ENCODE data around the gene LGALS7.
"Not testable (repeated sequence)": the region's sequence is repeated elsewhere in the genome, so short reads cannot be mapped to it uniquely, and the experiment has no call there.

DNA sequence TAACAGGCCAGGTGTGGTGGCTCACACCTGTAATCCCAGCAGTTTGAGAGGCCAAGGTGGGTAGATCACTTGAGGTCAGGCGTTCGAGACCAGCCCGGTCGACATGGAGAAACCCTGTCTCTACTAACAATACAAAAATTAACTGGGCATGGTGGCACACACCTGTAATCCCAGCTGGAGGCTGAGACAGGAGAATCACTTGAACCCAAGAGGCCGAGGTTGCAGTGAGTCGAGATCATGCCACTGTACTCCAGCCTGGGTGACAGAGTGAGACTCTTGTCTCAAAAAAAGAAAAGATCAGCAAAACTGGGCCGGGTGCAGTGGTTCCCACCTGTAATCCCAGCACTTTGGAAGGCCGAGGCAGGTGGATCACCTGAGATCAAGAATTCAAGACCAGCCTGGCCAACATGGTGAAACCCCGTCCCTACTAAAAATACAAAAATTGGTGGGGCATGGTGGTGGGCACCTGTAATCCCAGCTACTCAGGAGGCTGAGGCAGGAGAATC is 11.4 kb downstream of the LGALS7 start:
- not testable (repeated sequence) for TF ChIP-seq CTCF, POLR2A (IDR thresholded peaks at IDR 0.05)
